ENCODE data around the gene UGT1A4. TPM values are rescaled to one million over a fixed set of nuclear protein-coding genes. Genes with fewer than 3 reads are reported as not detected.

Gene UGT1A4
- total and polyA plus RNA-seq, 10 of the 15 experiments (the other 5 are each of a cell fraction or from before 2014, with no cell fraction given), result not detected

DNA sequence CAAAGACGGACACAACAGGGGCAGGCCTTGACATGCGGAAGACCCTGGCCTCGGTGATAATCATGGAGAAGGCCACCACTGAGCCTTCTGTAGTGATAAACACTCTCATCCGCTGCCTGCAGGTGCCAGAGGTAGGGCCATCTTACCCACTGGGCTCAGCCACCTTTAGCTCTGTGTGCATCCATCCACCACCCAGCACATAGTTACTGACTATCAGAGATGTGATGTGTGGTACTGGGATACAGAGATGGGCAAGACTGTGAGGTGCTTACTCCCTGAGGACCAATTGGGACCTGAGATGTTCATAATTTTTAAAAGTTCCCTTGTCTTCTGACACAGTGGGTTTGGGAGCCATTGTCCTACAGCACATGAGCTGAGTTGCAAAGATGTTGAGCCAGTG lies 61.2 kb downstream of the UGT1A4 start:
- Histone ChIP-seq H2AFZ (ENCODE audit: control insufficient read depth, low read depth, low read length) (no peak overlapping the region), H3K4me3 (no peak overlapping the region), H3K4me1 (ENCODE audit: control insufficient read depth, insufficient read depth, low read length) (no peaks in the 10 kb centered on the region), H3K9me3 (replicated peaks; ENCODE audit: control insufficient read depth, insufficient read depth, low read length) (no peaks in the 10 kb centered on the region; the same call in 2 of the 3 replicates), H3K79me2 (ENCODE audit: control insufficient read depth, insufficient read depth, low read length) (no peaks in the 10 kb centered on the region), H4K20me1 (ENCODE audit: control insufficient read depth, insufficient read depth) (no peaks in the 10 kb centered on the region), H3K4me2 (ENCODE audit: control insufficient read depth, insufficient read depth) (no peak overlapping the region), H3K9ac (ENCODE audit: control insufficient read depth, insufficient read depth, low read length) (no peak overlapping the region), H3K36me3 (ENCODE audit: control insufficient read depth in 2 of 2, insufficient read depth in 2 of 2, low read length in 1 of 2) (no peaks in the 10 kb centered on the region), H3K27me3 (replicated peaks in 1 of 2; ENCODE audit: control insufficient read depth in 2 of 2, insufficient read depth in 2 of 2, low read length in 1 of 2) (no peaks in the 10 kb centered on the region), H3K27ac (ENCODE audit: control insufficient read depth, insufficient read depth) (no peak overlapping the region)
- intact Hi-C loops (cut with micrococcal nuclease; ENCODE audit: unreplicated experiment), result no loop called here
- ATAC-seq, result no peak
- ChIA-PET RAD21 (ENCODE audit: unreplicated experiment) (no interaction called here), POLR2A (no interaction called here), CTCF (no interaction called here), SMC1A (ENCODE audit: uncharacterized antibody, unreplicated experiment) (no interaction called here)
- TF ChIP-seq PML (IDR thresholded peaks at IDR 0.05; ENCODE audit: low read length) (no peak), YBX1 (IDR thresholded peaks at IDR 0.05) (no peak), HDGF (IDR thresholded peaks at IDR 0.05) (no peak), RBBP5 (conservative IDR thresholded peaks at IDR 0.05) (no peak)
- TF ChIP-seq, protein P1, sequence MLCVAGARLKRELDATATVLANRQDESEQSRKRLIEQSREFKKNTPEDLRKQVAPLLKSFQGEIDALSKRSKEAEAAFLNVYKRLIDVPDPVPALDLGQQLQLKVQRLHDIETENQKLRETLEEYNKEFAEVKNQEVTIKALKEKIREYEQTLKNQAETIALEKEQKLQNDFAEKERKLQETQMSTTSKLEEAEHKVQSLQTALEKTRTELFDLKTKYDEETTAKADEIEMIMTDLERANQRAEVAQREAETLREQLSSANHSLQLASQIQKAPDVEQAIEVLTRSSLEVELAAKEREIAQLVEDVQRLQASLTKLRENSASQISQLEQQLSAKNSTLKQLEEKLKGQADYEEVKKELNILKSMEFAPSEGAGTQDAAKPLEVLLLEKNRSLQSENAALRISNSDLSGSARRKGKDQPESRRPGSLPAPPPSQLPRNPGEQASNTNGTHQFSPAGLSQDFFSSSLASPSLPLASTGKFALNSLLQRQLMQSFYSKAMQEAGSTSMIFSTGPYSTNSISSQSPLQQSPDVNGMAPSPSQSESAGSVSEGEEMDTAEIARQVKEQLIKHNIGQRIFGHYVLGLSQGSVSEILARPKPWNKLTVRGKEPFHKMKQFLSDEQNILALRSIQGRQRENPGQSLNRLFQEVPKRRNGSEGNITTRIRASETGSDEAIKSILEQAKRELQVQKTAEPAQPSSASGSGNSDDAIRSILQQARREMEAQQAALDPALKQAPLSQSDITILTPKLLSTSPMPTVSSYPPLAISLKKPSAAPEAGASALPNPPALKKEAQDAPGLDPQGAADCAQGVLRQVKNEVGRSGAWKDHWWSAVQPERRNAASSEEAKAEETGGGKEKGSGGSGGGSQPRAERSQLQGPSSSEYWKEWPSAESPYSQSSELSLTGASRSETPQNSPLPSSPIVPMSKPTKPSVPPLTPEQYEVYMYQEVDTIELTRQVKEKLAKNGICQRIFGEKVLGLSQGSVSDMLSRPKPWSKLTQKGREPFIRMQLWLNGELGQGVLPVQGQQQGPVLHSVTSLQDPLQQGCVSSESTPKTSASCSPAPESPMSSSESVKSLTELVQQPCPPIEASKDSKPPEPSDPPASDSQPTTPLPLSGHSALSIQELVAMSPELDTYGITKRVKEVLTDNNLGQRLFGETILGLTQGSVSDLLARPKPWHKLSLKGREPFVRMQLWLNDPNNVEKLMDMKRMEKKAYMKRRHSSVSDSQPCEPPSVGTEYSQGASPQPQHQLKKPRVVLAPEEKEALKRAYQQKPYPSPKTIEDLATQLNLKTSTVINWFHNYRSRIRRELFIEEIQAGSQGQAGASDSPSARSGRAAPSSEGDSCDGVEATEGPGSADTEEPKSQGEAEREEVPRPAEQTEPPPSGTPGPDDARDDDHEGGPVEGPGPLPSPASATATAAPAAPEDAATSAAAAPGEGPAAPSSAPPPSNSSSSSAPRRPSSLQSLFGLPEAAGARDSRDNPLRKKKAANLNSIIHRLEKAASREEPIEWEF (IDR thresholded peaks at IDR 0.05; ENCODE audit: insufficient replicate concordance, low read depth, low read length), result no peak
- TF ChIP-seq, protein P2, sequence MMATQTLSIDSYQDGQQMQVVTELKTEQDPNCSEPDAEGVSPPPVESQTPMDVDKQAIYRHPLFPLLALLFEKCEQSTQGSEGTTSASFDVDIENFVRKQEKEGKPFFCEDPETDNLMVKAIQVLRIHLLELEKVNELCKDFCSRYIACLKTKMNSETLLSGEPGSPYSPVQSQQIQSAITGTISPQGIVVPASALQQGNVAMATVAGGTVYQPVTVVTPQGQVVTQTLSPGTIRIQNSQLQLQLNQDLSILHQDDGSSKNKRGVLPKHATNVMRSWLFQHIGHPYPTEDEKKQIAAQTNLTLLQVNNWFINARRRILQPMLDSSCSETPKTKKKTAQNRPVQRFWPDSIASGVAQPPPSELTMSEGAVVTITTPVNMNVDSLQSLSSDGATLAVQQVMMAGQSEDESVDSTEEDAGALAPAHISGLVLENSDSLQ (IDR thresholded peaks at IDR 0.05), result no peak
- in situ Hi-C loops (cut with MboI), result no loop called here
- 56% methylated on average over 4 of the region's 4 CpGs for WGBS (ENCODE audit: insufficient coverage, insufficient replicate concordance, low lambda C conversion rate, missing lambda C conversion rate)
- DNase-seq (ENCODE audit: low read depth, low spot score), result no peak
- FAIRE-seq, result no peak
- BruUV-seq (replicated peaks), result no TSS peak

Data from GM12878 (cell line).